ENCODE measurements around the gene YJEFN3.

YJEFN3 gene

GRCh38 chr19:19534556-19535265 is 6.0 kb downstream of the YJEFN3 start:
- Histone ChIP-seq H3K36me3 (ENCODE audit: insufficient read depth, low read length) (no peaks in the 10 kb centered on the region), H3K79me2 (ENCODE audit: insufficient read depth, low read length) (no peaks in the 10 kb centered on the region), H2AFZ (ENCODE audit: low read length) (no peak overlapping the region), H3K4me2 (ENCODE audit: low read depth, low read length, poor library complexity, severe bottlenecking) (no peak overlapping the region), H3K4me1 (ENCODE audit: insufficient read depth, low read length, poor library complexity, severe bottlenecking) (no peaks in the 10 kb centered on the region), H3K27me3 (ENCODE audit: insufficient read depth, low read length, poor library complexity, severe bottlenecking) (no peaks in the 10 kb centered on the region), H3K4me3 (ENCODE audit: low read length, poor library complexity, severe bottlenecking) (no peak overlapping the region), H3K9me2 (replicated peaks; ENCODE audit: low read depth, low read length) (no peaks in the 10 kb centered on the region), H3K9me3 (ENCODE audit: insufficient read depth, low read depth, low read length) (no peaks in the 10 kb centered on the region), H3K9ac (ENCODE audit: low read depth, low read length, poor library complexity, severe bottlenecking) (no peak overlapping the region), H3F3A (ENCODE audit: low read depth) (no peaks in the 10 kb centered on the region), H4K20me1 (ENCODE audit: insufficient read depth, low read length, poor library complexity, severe bottlenecking) (no peaks in the 10 kb centered on the region)
- no peak for TF ChIP-seq EZH2phosphoT487 (IDR thresholded peaks at IDR 0.05; ENCODE audit: borderline replicate concordance)
- no peak for TF ChIP-seq CTCF (conservative IDR thresholded peaks at IDR 0.05; ENCODE audit: low read length)

- H3F3A ChIP-seq (ENCODE audit: low read depth), result no peaks in the 10 kb centered on the region
- no peak overlapping the region for H3K9ac ChIP-seq (ENCODE audit: low read depth, low read length, poor library complexity, severe bottlenecking)
- H3K36me3 ChIP-seq (ENCODE audit: insufficient read depth, low read length), result no peaks in the 10 kb centered on the region
- H3K27me3 ChIP-seq (ENCODE audit: insufficient read depth, low read length, poor library complexity, severe bottlenecking), result no peaks in the 10 kb centered on the region
- no peak overlapping the region for H3K4me3 ChIP-seq (ENCODE audit: low read length, poor library complexity, severe bottlenecking)
- H4K20me1 ChIP-seq (ENCODE audit: insufficient read depth, low read length, poor library complexity, severe bottlenecking), result no peaks in the 10 kb centered on the region
- H3K4me2 ChIP-seq (ENCODE audit: low read depth, low read length, poor library complexity, severe bottlenecking), result no peak overlapping the region
- no peaks in the 10 kb centered on the region for H3K9me2 ChIP-seq (replicated peaks; ENCODE audit: low read depth, low read length)
- no peak for TF ChIP-seq CTCF (conservative IDR thresholded peaks at IDR 0.05; ENCODE audit: low read length)
- no peak for TF ChIP-seq EZH2phosphoT487 (IDR thresholded peaks at IDR 0.05; ENCODE audit: borderline replicate concordance)
- no peaks in the 10 kb centered on the region for H3K9me3 ChIP-seq (ENCODE audit: insufficient read depth, low read depth, low read length)
- no peaks in the 10 kb centered on the region for H3K79me2 ChIP-seq (ENCODE audit: insufficient read depth, low read length)
- H2AFZ ChIP-seq (ENCODE audit: low read length), result no peak overlapping the region
- H3K4me1 ChIP-seq (ENCODE audit: insufficient read depth, low read length, poor library complexity, severe bottlenecking), result no peaks in the 10 kb centered on the region
Observed at GRCh38 chr19:19535311-19536191, 6.8 kb downstream of the YJEFN3 start.

- Histone ChIP-seq H4K20me1 (ENCODE audit: insufficient read depth, low read length, poor library complexity, severe bottlenecking) (no peaks in the 10 kb centered on the region), H3K9me2 (replicated peaks; ENCODE audit: low read depth, low read length) (no peaks in the 10 kb centered on the region), H3K9me3 (ENCODE audit: insufficient read depth, low read depth, low read length) (no peaks in the 10 kb centered on the region), H3K79me2 (ENCODE audit: insufficient read depth, low read length) (no peaks in the 10 kb centered on the region), H3F3A (ENCODE audit: low read depth) (no peaks in the 10 kb centered on the region), H3K4me3 (ENCODE audit: low read length, poor library complexity, severe bottlenecking) (no peak overlapping the region), H3K36me3 (ENCODE audit: insufficient read depth, low read length) (no peaks in the 10 kb centered on the region), H3K4me1 (ENCODE audit: insufficient read depth, low read length, poor library complexity, severe bottlenecking) (no peaks in the 10 kb centered on the region), H2AFZ (ENCODE audit: low read length) (no peak overlapping the region), H3K27me3 (ENCODE audit: insufficient read depth, low read length, poor library complexity, severe bottlenecking) (no peaks in the 10 kb centered on the region), H3K4me2 (ENCODE audit: low read depth, low read length, poor library complexity, severe bottlenecking) (no peak overlapping the region), H3K9ac (ENCODE audit: low read depth, low read length, poor library complexity, severe bottlenecking) (no peak overlapping the region)
- TF ChIP-seq CTCF (conservative IDR thresholded peaks at IDR 0.05; ENCODE audit: low read length) (no peak), EZH2phosphoT487 (IDR thresholded peaks at IDR 0.05; ENCODE audit: borderline replicate concordance) (no peak)
Observed at GRCh38 chr19:19537075-19538048, 8.7 kb downstream of the YJEFN3 start.

Measured in Loucy (cell line).